KG1 (cell line): ENCODE measurements around the gene AOC3.
"Not testable (repeated sequence)": the region's sequence is repeated elsewhere in the genome, so short reads cannot be mapped to it uniquely, and the experiment has no call there.

Experiments used
- DNase-seq: peaks from one replicate; lab custom pipeline; 2025; lab: John Stamatoyannopoulos, UW

Gene AOC3

DNA sequence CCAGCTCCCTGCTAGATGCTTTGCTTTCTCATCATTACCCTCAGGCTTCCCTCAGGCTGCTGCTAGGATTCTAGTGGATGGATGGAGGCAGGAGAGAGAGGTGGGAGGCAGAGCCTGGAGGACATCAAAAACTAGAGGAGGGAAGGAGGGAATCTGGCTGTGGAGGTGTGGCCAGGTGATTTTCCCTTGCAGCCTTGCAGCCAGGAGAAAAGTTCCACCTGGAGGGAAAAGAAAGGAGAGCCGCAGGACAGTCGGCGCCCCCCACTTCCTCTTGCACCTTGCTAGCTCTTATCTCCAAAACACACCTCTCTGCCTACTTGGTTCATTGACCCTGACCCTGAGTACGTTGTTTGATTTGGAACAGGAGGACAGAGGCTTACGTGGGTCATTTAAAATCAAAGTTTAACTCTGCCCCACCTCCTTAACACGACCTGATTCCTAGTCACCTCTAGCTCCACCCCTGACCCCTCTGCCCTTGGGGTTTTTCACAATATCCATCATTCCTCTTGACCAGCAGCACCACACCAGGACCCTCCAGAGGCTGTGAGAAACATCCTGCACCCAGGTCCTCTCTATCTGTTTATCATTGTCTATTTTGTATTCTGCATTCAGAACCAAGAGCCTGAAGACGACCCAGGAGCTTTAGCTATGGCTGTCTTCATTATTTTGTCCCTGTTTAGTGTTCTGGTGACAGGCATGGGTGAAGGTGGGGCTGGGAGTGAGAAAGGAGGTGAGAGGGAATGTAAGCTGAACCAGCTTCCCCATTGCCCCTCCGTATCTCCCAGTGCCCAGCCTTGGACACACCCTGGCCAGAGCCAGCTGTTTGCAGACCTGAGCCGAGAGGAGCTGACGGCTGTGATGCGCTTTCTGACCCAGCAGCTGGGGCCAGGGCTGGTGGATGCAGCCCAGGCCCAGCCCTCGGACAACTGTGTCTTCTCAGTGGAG lies 15.9 kb downstream of the AOC3 start:
- no peak for DNase-seq

DNA sequence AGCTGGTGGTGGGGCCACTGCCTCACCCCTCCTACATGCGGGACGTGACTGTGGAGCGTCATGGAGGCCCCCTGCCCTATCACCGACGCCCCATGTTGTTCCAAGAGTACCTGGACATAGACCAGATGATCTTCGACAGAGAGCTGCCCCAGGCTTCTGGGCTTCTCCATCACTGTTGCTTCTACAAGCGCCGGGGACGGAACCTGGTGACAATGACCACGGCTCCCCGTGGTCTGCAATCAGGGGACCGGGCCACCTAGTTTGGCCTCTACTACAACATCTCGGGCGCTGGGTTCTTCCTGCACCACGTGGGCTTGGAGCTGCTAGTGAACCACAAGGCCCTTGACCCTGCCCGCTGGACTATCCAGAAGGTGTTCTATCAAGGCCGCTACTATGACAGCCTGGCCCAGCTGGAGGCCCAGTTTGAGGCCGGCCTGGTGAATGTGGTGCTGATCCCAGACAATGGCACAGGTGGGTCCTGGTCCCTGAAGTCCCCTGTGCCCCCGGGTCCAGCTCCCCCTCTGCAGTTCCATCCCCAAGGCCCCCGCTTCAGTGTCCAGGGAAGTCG lies 16.8 kb downstream of the AOC3 start:
- DNase-seq, result not testable (repeated sequence)

DNA sequence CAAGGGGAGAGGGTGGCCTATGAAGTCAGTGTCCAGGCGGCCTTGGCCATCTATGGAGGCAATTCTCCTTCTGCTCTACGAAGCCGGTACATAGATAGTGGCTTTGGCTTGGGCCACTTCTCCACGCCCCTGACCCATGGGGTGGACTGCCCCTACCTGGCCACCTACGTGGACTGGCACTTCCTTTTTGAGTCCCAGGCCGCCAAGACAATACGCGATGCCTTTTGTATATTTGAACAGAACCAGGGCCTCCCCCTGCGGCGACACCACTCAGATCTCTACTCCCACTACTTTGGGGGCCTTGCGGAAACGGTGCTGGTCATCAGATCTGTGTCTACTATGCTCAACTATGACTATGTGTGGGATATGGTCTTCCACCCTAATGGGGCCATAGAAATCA lies 17.3 kb downstream of the AOC3 start:
- DNase-seq, result no peak

DNA sequence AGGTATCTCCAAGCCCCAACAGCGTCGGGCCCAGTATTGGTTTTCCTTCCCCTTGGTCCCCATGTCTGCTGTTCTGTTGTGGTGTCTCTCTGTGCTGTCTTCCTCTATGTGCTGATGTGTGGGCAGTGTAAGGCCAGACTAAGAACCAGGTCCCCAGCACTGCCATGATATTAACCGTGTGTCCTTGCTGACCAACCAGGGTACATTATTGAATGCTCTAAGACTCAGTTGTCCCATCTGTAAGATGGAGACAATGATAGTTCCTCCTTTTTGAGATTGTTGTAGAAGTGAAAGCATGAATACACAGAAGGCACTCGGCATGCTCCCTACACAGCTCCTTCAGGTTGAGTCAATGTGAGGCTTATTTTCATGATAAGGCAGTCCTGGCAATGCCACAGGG lies 20.6 kb downstream of the AOC3 start:
- no peak for DNase-seq

DNA sequence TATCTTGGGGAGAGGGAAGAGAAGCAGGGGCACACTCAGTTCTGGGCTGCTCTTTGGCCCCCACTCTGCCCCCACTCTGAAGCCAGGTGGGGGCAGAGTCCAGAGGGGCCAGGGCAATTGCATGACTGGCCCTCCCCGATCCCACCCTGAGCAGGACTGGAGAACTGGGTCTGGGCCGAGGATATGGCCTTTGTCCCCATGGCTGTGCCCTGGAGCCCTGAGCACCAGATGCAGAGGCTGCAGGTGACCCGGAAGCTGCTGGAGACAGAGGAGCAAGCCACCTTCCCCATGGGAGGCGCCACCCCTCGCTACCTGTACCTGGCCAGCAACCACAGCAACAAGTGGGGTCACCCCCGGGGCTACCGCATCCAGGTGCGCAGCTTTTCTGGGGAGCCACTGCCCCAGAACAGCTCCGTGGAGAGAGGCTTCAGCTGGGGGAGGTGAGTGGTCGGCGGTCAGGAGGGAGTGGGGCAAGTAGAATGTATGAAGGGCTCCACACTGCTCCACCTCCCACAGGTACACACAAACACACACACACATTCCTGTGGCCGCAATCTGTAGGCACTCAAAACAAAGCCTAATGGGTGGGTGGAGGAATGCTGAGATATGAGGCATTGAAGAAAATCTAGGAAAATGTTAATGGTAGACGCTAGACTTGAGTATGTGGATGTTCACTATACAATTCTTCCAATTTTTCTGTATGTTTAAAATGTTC lies 21.4 kb downstream of the AOC3 start:
- DNase-seq, result no peak

DNA sequence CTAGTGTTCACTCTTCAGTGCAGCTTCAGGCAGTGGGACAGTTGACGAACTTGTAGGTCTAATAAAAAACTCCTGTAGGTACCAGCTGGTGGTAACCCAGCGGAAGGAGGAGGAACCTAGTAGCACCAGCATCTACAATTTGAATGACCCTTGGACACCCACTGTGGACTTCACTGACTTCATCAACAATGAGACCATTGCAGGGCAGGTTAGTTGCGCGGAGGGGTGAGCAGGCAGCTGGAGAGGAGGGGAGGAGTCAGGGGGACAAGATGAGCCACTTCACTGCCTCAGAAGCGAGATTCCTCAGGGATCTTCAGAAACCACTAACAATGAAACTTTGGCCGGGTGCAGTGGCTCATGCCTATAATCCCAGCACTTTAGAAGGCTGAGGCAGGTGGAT lies 22.3 kb downstream of the AOC3 start:
- DNase-seq, result no peak

DNA sequence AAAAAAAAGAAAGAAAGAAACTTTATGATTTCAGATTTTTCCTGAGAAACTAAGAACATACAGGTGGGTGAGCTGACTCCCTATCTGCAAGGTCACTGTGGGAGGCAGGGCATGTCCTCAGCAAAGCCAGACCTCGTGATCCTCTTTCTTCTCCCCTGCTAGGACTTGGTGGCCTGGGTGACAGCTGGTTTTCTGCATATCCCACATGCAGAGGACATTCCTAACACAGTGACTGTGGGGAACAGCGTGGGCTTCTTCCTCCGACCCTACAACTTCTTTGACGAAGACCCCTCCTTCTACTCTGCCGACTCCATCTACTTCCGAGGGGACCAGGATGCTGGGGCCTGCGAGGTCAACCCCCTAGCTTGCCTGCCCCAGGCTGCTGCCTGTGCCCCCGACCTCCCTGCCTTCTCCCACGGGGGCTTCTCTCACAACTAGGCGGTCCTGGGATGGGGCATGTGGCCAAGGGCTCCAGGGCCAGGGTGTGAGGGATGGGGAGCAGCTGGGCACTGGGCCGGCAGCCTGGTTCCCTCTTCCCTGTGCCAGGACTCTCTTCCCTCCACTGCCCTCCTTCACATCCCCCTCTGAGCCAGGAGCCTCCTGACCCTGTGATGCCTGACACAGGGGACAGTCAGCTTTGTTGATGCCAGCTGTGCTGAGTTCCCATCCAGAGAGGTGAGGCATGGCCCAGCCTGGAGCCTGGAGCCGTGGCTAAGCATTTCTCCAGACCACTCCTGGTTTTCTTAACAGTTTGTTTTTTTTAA lies 23.1 kb downstream of the AOC3 start:
- not testable (repeated sequence) for DNase-seq

DNA sequence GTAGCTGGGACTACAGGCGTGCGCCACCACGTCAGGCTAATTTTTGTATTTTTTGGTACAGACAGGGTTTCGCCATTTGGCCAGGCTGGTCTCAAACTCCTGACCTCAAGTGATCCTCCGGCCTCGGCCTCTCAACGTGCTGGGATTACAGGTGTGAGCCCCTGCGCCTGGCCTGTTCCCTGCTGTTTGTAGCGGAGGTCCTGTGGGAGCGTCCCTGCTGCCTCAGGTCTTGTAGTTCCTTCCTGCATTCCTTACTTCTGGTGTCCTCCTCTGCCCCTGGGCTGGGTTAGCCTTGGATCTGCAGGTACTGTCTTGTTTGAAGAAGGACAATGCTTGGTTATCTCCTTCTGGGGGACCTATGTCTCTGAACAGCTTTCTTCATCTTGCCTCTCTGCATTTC lies 26.0 kb downstream of the AOC3 start:
- DNase-seq, result no peak

DNA sequence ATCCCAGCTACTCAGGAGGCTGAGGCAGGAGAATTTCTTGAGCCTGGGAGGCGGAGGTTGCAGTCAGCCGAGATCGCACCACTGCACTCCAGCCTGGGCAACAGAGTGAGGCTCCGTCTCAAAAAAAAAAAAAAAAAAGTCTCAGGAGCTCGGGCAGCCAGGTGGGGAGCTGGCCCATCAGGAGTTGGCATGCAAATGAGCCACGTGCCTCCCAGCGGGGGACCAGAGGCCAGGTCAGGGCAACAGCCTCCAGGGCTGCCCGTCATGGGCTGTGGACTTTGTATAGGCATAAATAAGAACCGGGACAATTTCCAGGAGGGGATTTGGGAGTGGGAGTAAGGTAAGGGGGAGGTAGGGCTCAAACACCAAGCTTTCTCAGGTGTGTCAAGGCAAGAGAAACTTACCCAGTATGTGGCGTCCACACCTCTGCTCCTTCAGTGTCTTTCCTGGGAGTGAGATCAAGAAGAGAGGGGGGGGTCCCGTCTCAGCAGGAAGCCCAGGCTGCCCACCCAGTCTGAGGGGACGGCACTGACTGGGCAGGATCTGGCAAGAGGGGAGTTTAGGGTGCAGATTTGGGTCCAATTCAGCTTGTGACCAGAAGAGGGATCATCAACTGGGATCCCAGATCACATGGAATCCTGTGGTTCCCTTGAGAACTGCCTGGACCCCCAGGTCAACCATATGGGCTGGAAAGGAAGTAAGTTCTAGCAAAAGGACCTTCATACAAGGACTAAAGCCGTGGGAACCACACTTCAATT lies 27.3 kb downstream of the AOC3 start:
- no peak for DNase-seq

DNA sequence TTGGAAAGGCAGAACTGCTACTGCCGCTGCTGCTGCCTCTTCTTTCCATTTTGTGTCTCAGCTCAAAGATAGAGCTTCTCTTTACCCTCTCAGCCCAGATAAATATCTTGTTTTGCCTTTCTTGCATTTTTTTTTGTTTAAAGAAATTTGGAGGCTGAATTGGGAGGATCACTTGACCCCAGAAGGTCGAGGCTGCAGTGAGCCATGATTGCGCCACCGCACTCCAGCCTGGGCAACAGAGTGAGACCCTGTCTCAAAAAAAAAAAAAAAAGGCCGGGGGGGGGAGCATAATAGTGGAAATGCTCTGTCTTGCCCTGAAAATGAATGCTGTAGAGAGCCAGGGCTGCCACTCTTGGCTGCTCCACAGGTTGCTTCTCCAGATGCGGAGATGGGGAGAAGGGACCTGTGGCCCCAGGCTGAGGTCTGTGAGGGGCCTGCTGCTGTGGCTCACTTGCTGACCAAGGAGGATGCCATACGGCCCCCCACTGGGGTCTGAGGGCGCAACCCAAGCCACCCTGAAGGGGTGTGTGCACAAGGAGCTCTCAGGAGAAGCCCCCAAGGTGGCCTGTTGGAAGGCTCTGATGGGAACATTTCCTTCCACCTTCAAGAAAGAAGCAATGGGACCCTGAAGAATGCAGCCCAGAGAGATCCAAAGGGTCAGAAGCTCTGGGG lies 28.1 kb downstream of the AOC3 start:
- no peak for DNase-seq

DNA sequence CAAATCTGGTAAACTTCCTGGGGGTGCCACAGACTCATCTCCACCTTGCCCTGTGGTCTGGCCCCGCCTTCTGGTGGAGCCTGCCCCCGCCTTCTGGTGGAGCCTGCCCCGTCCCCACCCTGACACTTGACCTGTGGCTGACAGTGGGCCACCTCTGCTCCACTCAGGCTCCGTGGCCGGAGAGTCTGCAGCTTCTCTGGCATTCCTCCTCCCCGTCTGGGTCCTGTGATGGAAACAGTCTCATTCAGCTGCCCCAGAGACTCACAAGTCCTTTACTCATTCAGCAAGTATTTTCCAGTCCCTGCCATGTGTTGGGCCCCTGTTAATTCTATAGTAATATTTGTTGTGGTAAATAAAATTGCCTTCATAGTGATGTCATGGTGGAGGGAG lies 28.6 kb downstream of the AOC3 start:
- no peak for DNase-seq

DNA sequence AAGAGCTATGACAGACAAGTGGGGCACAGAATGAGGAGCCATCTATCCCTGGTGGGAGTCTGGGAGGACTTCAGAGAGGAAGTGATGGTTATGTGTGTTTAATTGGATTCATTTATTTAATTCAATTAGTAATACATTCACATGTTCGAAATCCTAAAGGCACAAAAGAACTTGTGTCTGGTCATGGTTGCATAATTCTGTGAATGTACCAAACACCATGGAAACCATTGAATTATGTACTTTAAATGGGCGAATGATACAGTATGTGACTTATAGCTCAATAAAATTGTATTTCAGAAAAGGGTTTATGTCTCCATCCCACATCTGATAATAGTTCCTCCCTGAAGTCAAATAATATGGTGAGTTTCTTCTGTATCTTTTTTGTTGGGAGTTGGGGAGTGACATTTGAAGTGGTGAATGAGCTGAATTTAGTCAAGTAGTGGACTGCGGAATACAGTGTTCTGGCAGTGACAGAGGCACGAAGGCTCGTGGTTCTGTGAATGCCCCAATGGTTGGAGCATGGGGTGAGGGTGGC lies 29.8 kb downstream of the AOC3 start:
- no peak for DNase-seq

DNA sequence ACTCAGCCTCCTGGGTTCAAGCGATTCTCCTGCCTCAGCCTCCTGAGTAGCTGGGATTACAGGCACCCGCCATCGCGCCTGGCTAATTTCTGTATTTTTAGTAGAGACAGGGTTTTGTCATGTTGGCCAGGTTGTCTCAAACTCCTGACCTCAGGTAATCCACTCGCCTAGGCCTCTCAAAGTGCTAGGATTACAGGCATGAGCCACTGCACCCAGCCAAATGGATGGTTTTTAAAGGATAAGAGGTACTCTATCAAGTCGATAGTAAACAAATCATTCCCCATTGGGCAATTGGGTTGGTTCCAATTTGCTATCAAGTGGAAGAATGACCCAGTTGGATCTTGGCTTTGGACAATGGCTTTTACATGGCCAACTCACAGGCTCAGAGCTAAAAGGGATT lies 30.7 kb downstream of the AOC3 start:
- not testable (repeated sequence) for DNase-seq

DNA sequence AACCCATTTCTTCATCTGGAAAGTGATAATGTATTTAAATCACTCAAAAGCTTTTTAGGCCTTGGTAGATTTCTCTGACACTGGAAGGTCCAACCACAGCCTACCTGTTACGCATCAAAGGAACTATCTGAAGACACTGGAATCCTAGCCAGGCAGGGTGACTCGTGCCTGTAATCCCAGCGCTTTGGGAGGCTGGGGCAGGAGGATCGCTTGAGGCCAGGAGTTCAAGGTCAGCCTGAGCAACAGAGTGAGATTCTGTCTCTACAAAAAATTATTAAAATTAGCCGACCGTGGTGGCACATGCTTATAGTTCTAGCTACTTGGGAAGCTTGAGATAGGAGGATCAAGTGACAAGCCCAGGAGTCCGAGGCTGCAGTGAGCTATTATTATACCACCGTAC lies 31.2 kb downstream of the AOC3 start:
- DNase-seq, result no peak

DNA sequence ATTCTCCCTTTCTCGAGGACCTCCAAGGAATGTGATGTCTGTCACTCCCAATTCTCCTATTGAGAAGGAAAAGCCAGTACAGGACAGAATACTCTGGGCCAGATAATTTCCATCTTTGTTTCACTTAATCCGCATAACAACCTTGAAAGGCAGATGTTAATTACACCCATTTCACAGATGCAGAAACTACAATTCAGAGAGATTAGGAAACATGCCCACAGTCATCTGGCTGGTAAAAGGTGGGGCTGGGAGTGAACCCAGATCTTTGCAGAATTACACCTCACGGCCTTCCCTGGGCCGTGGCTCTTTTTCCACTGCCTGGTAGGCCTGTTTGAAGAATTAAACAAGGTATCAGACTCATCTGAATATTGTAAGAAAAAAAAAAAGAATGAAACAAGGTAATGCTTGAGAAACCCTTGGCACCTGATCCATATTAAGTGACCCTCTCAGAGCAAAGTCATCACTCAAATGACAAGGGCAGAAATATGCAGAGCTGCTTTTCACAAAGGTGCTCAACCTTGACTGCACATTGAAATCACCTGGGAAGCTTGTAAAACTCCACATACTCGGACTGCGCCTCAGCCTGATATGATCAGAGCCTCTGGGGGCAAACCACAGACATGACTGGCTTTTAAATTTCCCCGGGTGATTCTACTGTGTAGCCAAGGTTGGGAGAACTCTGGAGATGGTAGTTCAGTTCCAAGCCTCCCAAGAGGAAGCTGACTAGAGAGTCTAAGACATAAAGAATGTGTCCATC lies 33.0 kb downstream of the AOC3 start:
- no peak for DNase-seq

DNA sequence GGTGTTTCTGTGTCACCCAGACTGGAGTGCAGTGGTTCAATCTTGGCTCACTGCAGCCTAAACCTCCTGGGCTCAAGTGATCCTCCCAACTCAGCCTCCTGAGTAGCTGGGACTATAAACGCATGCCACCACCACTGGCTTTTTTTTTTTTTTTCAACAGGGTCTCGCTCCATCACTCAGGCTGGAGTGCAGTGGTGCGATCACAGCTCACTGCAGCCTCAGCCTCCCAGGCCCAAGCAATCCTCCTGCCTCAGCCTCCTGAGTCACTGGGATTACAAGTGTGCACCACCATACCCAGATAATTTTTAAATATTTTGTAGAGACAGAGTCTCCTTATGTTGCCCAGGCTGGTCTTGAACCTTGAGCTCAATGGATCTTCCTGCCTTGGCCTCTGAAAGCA lies 34.8 kb downstream of the AOC3 start:
- not testable (repeated sequence) for DNase-seq

DNA sequence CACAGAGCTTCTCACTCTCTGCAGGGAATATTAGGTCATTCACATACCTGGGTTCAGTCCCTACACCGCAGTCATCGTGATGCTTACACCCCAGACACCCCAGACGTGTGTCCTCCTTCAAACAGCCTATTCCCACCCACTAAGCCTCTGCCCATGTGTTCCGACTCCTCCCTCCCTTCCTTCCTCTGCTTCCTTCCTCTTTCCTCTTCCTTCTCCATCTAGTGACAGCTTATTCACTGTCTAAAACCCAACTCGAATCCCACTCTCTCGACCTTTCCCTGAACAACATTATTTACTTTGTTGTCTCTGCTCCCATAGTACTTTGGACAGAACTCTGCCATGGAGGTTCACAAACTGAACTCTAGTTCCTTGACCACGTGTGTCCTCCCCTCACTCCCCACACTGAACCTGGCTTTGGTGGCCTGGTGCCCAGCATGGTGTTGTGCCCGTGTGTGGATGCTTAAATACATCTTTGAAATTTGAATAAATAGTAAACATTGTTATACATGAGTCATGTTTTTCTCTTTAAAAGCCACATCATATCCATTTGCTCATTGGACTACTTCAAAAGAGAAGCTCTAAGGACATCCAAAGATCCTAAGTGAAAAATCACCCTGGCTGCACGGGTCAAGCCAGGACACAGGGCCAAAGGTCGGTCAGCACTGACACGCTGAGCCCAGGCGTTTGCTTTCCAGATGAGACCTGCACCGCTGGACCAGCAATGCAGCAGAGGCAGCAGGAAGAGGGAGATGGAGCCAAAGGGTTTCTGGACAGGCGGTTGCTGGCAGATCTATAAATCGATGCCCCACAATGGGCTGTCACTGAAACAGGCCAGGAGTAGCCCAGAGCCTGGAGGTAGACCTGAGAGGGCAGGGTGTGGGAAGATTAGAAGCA lies 35.5 kb downstream of the AOC3 start:
- DNase-seq, result no peak

DNA sequence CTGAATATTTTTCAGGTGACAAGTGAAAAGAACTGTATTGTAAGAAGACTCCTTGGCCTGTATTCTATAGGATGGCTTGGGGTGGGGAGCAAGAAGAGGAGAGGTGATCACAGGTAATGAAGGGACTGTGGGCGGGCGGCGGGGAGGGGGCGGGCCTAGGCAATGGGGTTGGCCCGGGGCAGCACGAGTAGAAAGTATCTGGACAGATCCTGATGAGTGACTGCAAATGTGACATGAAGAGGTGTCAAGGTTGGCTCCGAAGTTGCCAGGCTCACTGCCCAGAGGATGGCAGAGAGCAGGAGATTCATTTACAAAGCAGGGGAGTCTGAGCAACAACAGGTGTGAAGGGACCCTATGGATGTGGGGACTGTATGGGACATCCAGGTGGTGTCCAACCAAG lies 38.8 kb downstream of the AOC3 start:
- no peak for DNase-seq
